OCI-LY3 (cell line): ENCODE results near the gene LSMEM2.
"Not testable (repeated sequence)": the region's sequence is repeated elsewhere in the genome, so short reads cannot be mapped to it uniquely, and the experiment has no call there.

Experiments
- CTCF ChIP-seq: fragments of 200-600, 300-600 bp; sonication (generic); IDR thresholded peaks from 2 replicates; pipeline ENCODE4 v1.5.1; 2014; ENCODE audit warnings: antibody characterized with exemption, low read length, low read depth
- EZH2phosphoT487 ChIP-seq: fragments of 200-600 bp; shearing (Covaris generic); IDR thresholded peaks from 2 replicates; pipeline ENCODE4 v1.6.1; 2018; ENCODE audit warnings: antibody characterized with exemption, mixed run types, low read depth

DNA sequence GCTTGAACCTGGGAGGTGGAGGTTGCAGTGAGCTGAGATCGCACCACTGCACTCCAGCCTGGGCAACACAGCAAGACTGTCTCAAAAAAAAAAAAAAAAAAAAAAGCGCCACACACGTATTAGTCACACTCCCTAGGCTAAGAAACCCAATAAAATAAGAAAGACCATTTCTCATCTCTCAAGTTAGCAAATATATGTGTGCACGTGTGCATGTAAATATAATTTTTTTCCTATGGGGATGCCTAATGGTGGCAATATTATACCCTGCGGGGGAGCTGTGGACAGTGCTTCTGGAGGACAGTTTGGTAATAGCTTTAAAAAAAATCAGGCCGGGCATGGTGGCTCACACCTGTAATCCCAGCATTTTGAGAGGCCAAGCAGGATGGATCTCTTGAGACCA, 5.2 kb downstream of the LSMEM2 start:
- not testable (repeated sequence) for TF ChIP-seq CTCF, EZH2phosphoT487
